Astrocyte (in vitro differentiated cells and primary cell): ENCODE measurements around the gene USP35.
"Not testable (repeated sequence)": the region's sequence is repeated elsewhere in the genome, so short reads cannot be mapped to it uniquely, and the experiment has no call there.

ENCODE experiments used
- EZH2 ChIP-seq: IDR thresholded peaks from 2 replicates; pipeline ENCODE4 v1.6.1; 2012; ENCODE audit warnings: mild to moderate bottlenecking, low read length, inconsistent platforms; ENCODE audit not compliant: insufficient read depth
- TF ChIP-seq, protein P1 (sequence below): IDR thresholded peaks from 2 replicates; pipeline ENCODE4 v1.5.1; 2011; ENCODE audit warnings: low read depth, mild to moderate bottlenecking, inconsistent platforms, low read length, moderate library complexity; ENCODE audit not compliant: insufficient read depth

DNA sequence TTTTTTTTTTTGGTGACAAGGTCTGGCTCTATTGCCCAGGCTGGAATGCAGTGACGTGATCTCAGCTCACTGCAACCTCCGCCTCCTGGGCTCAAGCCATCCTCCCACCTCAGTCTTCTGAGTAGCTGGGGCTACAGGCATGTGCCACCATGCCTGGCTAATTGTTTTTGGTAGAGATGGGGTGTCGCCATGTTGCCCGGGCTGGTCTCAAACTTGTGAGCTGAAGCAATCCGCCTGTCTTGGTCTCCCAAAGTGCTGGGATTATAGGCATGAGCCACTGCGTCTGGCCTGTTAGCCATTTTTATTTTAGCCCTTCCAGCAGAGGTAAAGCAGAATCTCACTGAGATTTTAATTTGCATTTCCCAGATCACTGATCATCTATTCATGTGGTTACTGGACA is 44.3 kb downstream of the USP35 start:
- TF ChIP-seq, protein P1, sequence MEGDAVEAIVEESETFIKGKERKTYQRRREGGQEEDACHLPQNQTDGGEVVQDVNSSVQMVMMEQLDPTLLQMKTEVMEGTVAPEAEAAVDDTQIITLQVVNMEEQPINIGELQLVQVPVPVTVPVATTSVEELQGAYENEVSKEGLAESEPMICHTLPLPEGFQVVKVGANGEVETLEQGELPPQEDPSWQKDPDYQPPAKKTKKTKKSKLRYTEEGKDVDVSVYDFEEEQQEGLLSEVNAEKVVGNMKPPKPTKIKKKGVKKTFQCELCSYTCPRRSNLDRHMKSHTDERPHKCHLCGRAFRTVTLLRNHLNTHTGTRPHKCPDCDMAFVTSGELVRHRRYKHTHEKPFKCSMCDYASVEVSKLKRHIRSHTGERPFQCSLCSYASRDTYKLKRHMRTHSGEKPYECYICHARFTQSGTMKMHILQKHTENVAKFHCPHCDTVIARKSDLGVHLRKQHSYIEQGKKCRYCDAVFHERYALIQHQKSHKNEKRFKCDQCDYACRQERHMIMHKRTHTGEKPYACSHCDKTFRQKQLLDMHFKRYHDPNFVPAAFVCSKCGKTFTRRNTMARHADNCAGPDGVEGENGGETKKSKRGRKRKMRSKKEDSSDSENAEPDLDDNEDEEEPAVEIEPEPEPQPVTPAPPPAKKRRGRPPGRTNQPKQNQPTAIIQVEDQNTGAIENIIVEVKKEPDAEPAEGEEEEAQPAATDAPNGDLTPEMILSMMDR = not testable (repeated sequence)
- TF ChIP-seq EZH2 = not testable (repeated sequence)
